ENCODE results near the gene RBM19. TPM values are rescaled to one million over a fixed set of nuclear protein-coding genes. Genes with fewer than 3 reads are reported as not detected.

RBM19 gene
- total and polyA plus RNA-seq, 2 donors (not counting 1 experiment from before 2014, with no cell fraction given), result 10.5 to 16.5 TPM

GRCh38 chr12:113946175-113946574, 19.9 kb downstream of the RBM19 start:
- H3K27ac ChIP-seq (ENCODE audit: insufficient read depth, low read length), result no peak overlapping the region
- H4K20me1 ChIP-seq (ENCODE audit: control insufficient read depth, extremely low read depth, insufficient read depth, low read length), result no peaks in the 10 kb centered on the region
- no peaks in the 10 kb centered on the region for H3K79me2 ChIP-seq (ENCODE audit: control insufficient read depth, insufficient read depth, low read length)
- H3K4me3 ChIP-seq (replicated peaks in 1 of 4; ENCODE audit: control extremely low read depth in 1 of 4, insufficient read depth in 1 of 4, low read depth in 3 of 4, low read length in 4 of 4), result no peak overlapping the region
- TF ChIP-seq EZH2 (IDR thresholded peaks at IDR 0.05; ENCODE audit: low read length, missing control alignments), result no peak
- TF ChIP-seq, protein P1, sequence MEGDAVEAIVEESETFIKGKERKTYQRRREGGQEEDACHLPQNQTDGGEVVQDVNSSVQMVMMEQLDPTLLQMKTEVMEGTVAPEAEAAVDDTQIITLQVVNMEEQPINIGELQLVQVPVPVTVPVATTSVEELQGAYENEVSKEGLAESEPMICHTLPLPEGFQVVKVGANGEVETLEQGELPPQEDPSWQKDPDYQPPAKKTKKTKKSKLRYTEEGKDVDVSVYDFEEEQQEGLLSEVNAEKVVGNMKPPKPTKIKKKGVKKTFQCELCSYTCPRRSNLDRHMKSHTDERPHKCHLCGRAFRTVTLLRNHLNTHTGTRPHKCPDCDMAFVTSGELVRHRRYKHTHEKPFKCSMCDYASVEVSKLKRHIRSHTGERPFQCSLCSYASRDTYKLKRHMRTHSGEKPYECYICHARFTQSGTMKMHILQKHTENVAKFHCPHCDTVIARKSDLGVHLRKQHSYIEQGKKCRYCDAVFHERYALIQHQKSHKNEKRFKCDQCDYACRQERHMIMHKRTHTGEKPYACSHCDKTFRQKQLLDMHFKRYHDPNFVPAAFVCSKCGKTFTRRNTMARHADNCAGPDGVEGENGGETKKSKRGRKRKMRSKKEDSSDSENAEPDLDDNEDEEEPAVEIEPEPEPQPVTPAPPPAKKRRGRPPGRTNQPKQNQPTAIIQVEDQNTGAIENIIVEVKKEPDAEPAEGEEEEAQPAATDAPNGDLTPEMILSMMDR (conservative IDR thresholded peaks at IDR 0.05 in 1 of 2, IDR thresholded peaks at IDR 0.05 in 1 of 2; ENCODE audit: low read depth in 1 of 2, low read length in 2 of 2), result no peak
- peaks cover 13% of the 10 kb centered on the region for H3K36me3 ChIP-seq (ENCODE audit: control insufficient read depth, insufficient read depth, low read length)
- DNase-seq (ENCODE audit: low read depth in 2 of 2), result no peak
- no peaks in the 10 kb centered on the region for H3K4me1 ChIP-seq (ENCODE audit: control insufficient read depth, extremely low read depth, insufficient read depth, low read length)
- H3K27me3 ChIP-seq (ENCODE audit: control insufficient read depth, insufficient read depth, low read length), result no peaks in the 10 kb centered on the region
- no peak overlapping the region for H3K4me2 ChIP-seq (ENCODE audit: extremely low read depth, insufficient read depth, low read length)
- no peaks in the 10 kb centered on the region for H3K9me3 ChIP-seq (ENCODE audit: control insufficient read depth, insufficient read depth, low read depth, low read length)
- no peak overlapping the region for H3K9ac ChIP-seq (ENCODE audit: insufficient read depth, low read length)
- no peak overlapping the region for H2AFZ ChIP-seq (ENCODE audit: low read length)

DNA sequence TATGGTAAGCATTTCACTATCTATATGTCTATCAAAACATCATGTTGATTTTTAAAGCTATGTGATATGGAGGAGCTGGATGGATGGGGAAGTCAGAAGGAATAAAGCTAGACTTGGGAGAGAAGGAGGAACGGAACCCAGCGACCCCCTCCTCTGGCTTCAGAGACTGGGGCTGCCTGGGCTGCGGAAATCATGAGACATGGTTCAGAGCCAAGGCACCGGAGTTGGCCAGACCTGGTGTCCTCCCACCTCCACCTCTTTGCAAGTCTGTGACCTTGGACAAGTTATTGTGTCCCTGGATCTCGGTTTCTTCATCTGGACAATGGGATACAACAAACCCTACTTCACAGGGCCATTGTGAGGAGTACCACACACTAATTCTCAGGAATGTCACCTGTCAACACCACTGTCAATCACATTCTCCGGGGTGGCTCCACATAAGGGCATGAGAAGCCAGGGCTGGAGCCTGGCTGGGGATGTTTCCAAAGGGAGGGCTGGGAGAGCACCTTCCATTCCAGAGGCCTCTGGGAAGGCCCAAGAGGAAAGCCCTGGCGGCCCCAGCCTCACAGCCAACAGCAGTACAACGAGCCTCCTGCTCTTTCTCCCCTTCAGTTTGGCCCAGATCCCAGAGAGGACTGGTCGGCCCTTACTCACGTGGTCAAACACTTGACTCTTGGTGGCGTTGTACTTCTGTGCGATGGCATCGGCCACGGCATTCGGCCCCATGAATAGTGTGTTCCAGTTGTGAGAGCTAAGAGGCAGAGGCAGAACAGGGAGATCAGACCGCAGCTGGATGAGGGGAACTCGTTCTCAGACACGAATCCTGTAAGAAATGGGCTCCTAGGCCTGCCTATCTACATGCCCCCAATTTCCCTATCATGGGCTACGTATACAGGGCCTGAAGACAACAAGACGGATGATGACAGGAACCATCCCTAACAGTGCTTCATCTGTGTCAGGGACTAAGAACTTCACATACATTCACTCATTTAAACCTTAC, 20.7 kb downstream of the RBM19 start:
- Histone ChIP-seq H3K4me2 (ENCODE audit: extremely low read depth, insufficient read depth, low read length) (no peak overlapping the region), H3K27me3 (ENCODE audit: control insufficient read depth, insufficient read depth, low read length) (no peaks in the 10 kb centered on the region), H3K9me3 (ENCODE audit: control insufficient read depth, insufficient read depth, low read depth, low read length) (no peaks in the 10 kb centered on the region), H2AFZ (ENCODE audit: low read length) (no peak overlapping the region), H3K9ac (ENCODE audit: insufficient read depth, low read length) (no peak overlapping the region), H4K20me1 (ENCODE audit: control insufficient read depth, extremely low read depth, insufficient read depth, low read length) (no peaks in the 10 kb centered on the region), H3K79me2 (ENCODE audit: control insufficient read depth, insufficient read depth, low read length) (no peaks in the 10 kb centered on the region), H3K27ac (ENCODE audit: insufficient read depth, low read length) (no peak overlapping the region), H3K4me1 (ENCODE audit: control insufficient read depth, extremely low read depth, insufficient read depth, low read length) (no peaks in the 10 kb centered on the region), H3K4me3 (replicated peaks in 1 of 4; ENCODE audit: control extremely low read depth in 1 of 4, insufficient read depth in 1 of 4, low read depth in 3 of 4, low read length in 4 of 4) (no peak overlapping the region), H3K36me3 (ENCODE audit: control insufficient read depth, insufficient read depth, low read length) (peaks cover 14% of the 10 kb centered on the region)
- no peak for DNase-seq (ENCODE audit: low read depth in 2 of 2)
- TF ChIP-seq EZH2 (IDR thresholded peaks at IDR 0.05; ENCODE audit: low read length, missing control alignments), result no peak
- TF ChIP-seq, protein P1 (conservative IDR thresholded peaks at IDR 0.05 in 1 of 2, IDR thresholded peaks at IDR 0.05 in 1 of 2; ENCODE audit: low read depth in 1 of 2, low read length in 2 of 2), result no peak

DNA sequence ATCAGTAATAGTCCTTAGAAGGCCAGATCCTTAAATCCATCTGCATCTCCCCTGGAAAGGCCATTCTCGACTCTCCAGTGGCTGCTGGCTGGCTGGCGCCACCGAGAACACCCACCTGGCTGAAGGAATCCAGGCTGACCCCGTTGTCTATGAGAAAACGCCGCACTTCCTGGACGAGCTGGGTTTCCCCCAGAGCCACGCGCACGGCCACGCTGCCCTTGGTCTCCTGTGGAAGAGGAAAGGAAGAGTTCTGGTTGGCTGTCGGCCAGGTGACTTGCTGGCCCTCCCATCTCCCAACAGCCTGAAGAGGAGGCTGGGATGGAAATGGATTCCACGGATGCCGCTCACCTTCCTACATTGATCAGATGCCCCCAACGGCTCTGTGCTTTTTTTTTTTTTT, 23.9 kb downstream of the RBM19 start:
- no peaks in the 10 kb centered on the region for H3K79me2 ChIP-seq (ENCODE audit: control insufficient read depth, insufficient read depth, low read length)
- H3K4me3 ChIP-seq (replicated peaks in 1 of 4; ENCODE audit: control extremely low read depth in 1 of 4, insufficient read depth in 1 of 4, low read depth in 3 of 4, low read length in 4 of 4), result no peak overlapping the region
- no peaks in the 10 kb centered on the region for H3K4me1 ChIP-seq (ENCODE audit: control insufficient read depth, extremely low read depth, insufficient read depth, low read length)
- no peak overlapping the region for H2AFZ ChIP-seq (ENCODE audit: low read length)
- H3K27me3 ChIP-seq (ENCODE audit: control insufficient read depth, insufficient read depth, low read length), result no peaks in the 10 kb centered on the region
- no peak for DNase-seq (ENCODE audit: low read depth in 2 of 2)
- TF ChIP-seq, protein P1 (conservative IDR thresholded peaks at IDR 0.05 in 1 of 2, IDR thresholded peaks at IDR 0.05 in 1 of 2; ENCODE audit: low read depth in 1 of 2, low read length in 2 of 2), result no peak
- no peak for TF ChIP-seq EZH2 (IDR thresholded peaks at IDR 0.05; ENCODE audit: low read length, missing control alignments)
- H3K27ac ChIP-seq (ENCODE audit: insufficient read depth, low read length), result no peak overlapping the region
- no peaks in the 10 kb centered on the region for H4K20me1 ChIP-seq (ENCODE audit: control insufficient read depth, extremely low read depth, insufficient read depth, low read length)
- H3K9ac ChIP-seq (ENCODE audit: insufficient read depth, low read length), result no peak overlapping the region
- H3K9me3 ChIP-seq (ENCODE audit: control insufficient read depth, insufficient read depth, low read depth, low read length), result no peaks in the 10 kb centered on the region
- no peak overlapping the region for H3K4me2 ChIP-seq (ENCODE audit: extremely low read depth, insufficient read depth, low read length)
- H3K36me3 ChIP-seq (ENCODE audit: control insufficient read depth, insufficient read depth, low read length), result peaks cover 4% of the 10 kb centered on the region
